Trophoblast cell (in vitro differentiated cells and primary cell): ENCODE results near the gene TNNI3K.

ENCODE experiments used
- DNase-seq, 2 donors: peaks; one replicate each; pipeline ENCODE4 v3.0.0-alpha.2; 2016
- H2AFZ ChIP-seq: 2 replicates; pipeline ENCODE4 v1.6.1; 2013; ENCODE audit warnings: low read length, moderate library complexity, mild to moderate bottlenecking; ENCODE audit not compliant: insufficient read depth, poor library complexity
- H2AK5ac ChIP-seq: 2 replicates; pipeline ENCODE4 v1.6.1; 2013; ENCODE audit warnings: mild to moderate bottlenecking, low read length
- H2BK120ac ChIP-seq: 2 replicates; pipeline ENCODE4 v1.6.1; 2013; ENCODE audit warnings: low read length, mild to moderate bottlenecking, moderate library complexity; ENCODE audit not compliant: insufficient read depth, poor library complexity
- H2BK12ac ChIP-seq: 2 replicates; pipeline ENCODE4 v1.6.1; 2013; ENCODE audit warnings: mild to moderate bottlenecking, low read length, moderate library complexity
- H2BK5ac ChIP-seq: 2 replicates; pipeline ENCODE4 v1.6.1; 2013; ENCODE audit warnings: low read length, low read depth, moderate library complexity, mild to moderate bottlenecking; ENCODE audit not compliant: poor library complexity
- H3K14ac ChIP-seq: 2 replicates; pipeline ENCODE4 v1.6.1; 2013; ENCODE audit warnings: mild to moderate bottlenecking, low read length
- H3K18ac ChIP-seq: 2 replicates; pipeline ENCODE4 v1.6.1; 2013; ENCODE audit warnings: mild to moderate bottlenecking, low read length
- H3K23ac ChIP-seq: 2 replicates; pipeline ENCODE4 v1.6.1; 2013; ENCODE audit warnings: low read length
- H3K27ac ChIP-seq: 2 replicates; pipeline ENCODE4 v1.5.1; 2013; ENCODE audit warnings: low read depth, mild to moderate bottlenecking, inconsistent platforms, low read length, moderate library complexity
- H3K27me3 ChIP-seq: 2 replicates; pipeline ENCODE4 v1.6.1; 2013; ENCODE audit warnings: inconsistent platforms, mild to moderate bottlenecking, low read length, moderate library complexity; ENCODE audit not compliant: insufficient read depth
- H3K36me3 ChIP-seq, 2 experiments: 1 replicate in 1 of 2; 2 replicates in 1 of 2; pipeline ENCODE4 v1.6.1; 2013; ENCODE audit warnings: low read length in 2 of 2, mild to moderate bottlenecking in 2 of 2, moderate library complexity in 1 of 2; ENCODE audit not compliant: insufficient read depth in 2 of 2, control insufficient read depth in 1 of 2
- H3K4ac ChIP-seq: 2 replicates; pipeline ENCODE4 v1.6.1; 2013; ENCODE audit warnings: low read depth, mild to moderate bottlenecking, low read length, moderate library complexity
- H3K4me1 ChIP-seq, 2 experiments: 1 replicate in 1 of 2; 2 replicates in 1 of 2; pipeline ENCODE4 v1.6.1; 2013; ENCODE audit warnings: low read length in 2 of 2, mild to moderate bottlenecking in 2 of 2, moderate library complexity in 1 of 2; ENCODE audit not compliant: insufficient read depth in 2 of 2, control insufficient read depth in 1 of 2
- H3K4me2 ChIP-seq: 2 replicates; pipeline ENCODE4 v1.6.1; 2013; ENCODE audit warnings: inconsistent platforms, mild to moderate bottlenecking, low read length, moderate library complexity
- H3K4me3 ChIP-seq: 2 replicates; pipeline ENCODE4 v1.5.1; 2013; ENCODE audit warnings: mild to moderate bottlenecking, low read depth, low read length, inconsistent platforms
- H3K79me1 ChIP-seq: one replicate; pipeline ENCODE4 v1.6.1; 2013; ENCODE audit warnings: low read length
- H3K79me2 ChIP-seq: 2 replicates; pipeline ENCODE4 v1.6.1; 2013; ENCODE audit warnings: low read length, mild to moderate bottlenecking; ENCODE audit not compliant: control insufficient read depth, insufficient read depth, poor library complexity
- H3K9ac ChIP-seq: 2 replicates; pipeline ENCODE4 v1.6.1; 2013; ENCODE audit warnings: mild to moderate bottlenecking, low read length
- H3K9me3 ChIP-seq: 2 replicates; pipeline ENCODE4 v1.6.1; 2013; ENCODE audit warnings: low read depth, mild to moderate bottlenecking, control low read depth, inconsistent platforms, low read length; ENCODE audit not compliant: insufficient read depth
- H4K12ac ChIP-seq: 2 replicates; pipeline ENCODE4 v1.6.1; 2013; ENCODE audit warnings: low read depth, mild to moderate bottlenecking, low read length, moderate library complexity
- H4K8ac ChIP-seq: 2 replicates; pipeline ENCODE4 v1.6.1; 2013; ENCODE audit warnings: low read depth, mild to moderate bottlenecking, low read length, moderate library complexity
- H4K91ac ChIP-seq: one replicate; pipeline ENCODE4 v1.6.1; 2013; ENCODE audit warnings: low read depth, mild to moderate bottlenecking, low read length, moderate library complexity
- WGBS: extraction: QIAGEN DNeasy Blood & Tissue Kit; methylation state at CpG from one replicate; pipeline ENCODE4 v1.1.7; 2013; ENCODE audit warnings: missing lambda C conversion rate; ENCODE audit not compliant: insufficient read length, insufficient coverage; ENCODE audit errors: extremely low coverage; 5-methylcytosine and 5-hydroxymethylcytosine counted together

The TNNI3K gene

GRCh38 chr1:74584185-74584584, 349.0 kb downstream of the TNNI3K start:
- Histone ChIP-seq H3K18ac (no peak overlapping the region), H3K4me3 (no peak overlapping the region), H3K4me1 (no peaks in the 10 kb centered on the region), H3K23ac (no peak overlapping the region), H3K36me3 (no peaks in the 10 kb centered on the region), H3K27me3 (no peaks in the 10 kb centered on the region), H2BK12ac (no peak overlapping the region), H4K91ac (no peak overlapping the region), H3K27ac (no peak overlapping the region), H2BK120ac (no peak overlapping the region), H3K14ac (no peak overlapping the region), H4K8ac (no peak overlapping the region), H3K79me1 (no peaks in the 10 kb centered on the region), H3K9me3 (no peaks in the 10 kb centered on the region), H3K9ac (no peak overlapping the region), H4K12ac (no peak overlapping the region), H3K4me2 (no peak overlapping the region), H3K79me2 (no peaks in the 10 kb centered on the region), H2AK5ac (no peak overlapping the region), H2BK5ac (no peak overlapping the region), H3K4ac (no peak overlapping the region), H2AFZ (no peak overlapping the region)
- WGBS = no CpG with 5 or more reads among the region's 2 CpGs
- DNase-seq = peak in 1 of 2 donors; percentile 17

GRCh38 chr1:74586253-74586897, 351.2 kb downstream of the TNNI3K start:
- Histone ChIP-seq H3K9ac (no peak overlapping the region), H2BK5ac (no peak overlapping the region), H3K9me3 (no peaks in the 10 kb centered on the region), H3K27me3 (no peaks in the 10 kb centered on the region), H2AK5ac (no peak overlapping the region), H4K91ac (no peak overlapping the region), H3K4me3 (no peak overlapping the region), H3K79me1 (no peaks in the 10 kb centered on the region), H3K14ac (no peak overlapping the region), H4K8ac (no peak overlapping the region), H3K18ac (no peak overlapping the region), H3K79me2 (no peaks in the 10 kb centered on the region), H3K4me2 (no peak overlapping the region), H3K4me1 (no peaks in the 10 kb centered on the region), H3K27ac (no peak overlapping the region), H2BK12ac (no peak overlapping the region), H4K12ac (no peak overlapping the region), H3K36me3 (no peaks in the 10 kb centered on the region), H2AFZ (no peak overlapping the region), H3K23ac (no peak overlapping the region), H2BK120ac (no peak overlapping the region), H3K4ac (no peak overlapping the region)
- WGBS = no CpG with 5 or more reads among the region's 4 CpGs
- DNase-seq = no peak

- DNase-seq = no peak
- no peaks in the 10 kb centered on the region for H3K27me3 ChIP-seq
- no peak overlapping the region for H2AK5ac ChIP-seq
- no peak overlapping the region for H3K18ac ChIP-seq
- no peak overlapping the region for H2BK120ac ChIP-seq
- H3K9me3 ChIP-seq = no peaks in the 10 kb centered on the region
- no peaks in the 10 kb centered on the region for H3K36me3 ChIP-seq
- no peak overlapping the region for H2AFZ ChIP-seq
- no peak overlapping the region for H3K14ac ChIP-seq
- H4K8ac ChIP-seq = no peak overlapping the region
- no peak overlapping the region for H2BK5ac ChIP-seq
- H4K12ac ChIP-seq = no peak overlapping the region
- H3K27ac ChIP-seq = no peak overlapping the region
- H3K4me2 ChIP-seq = no peak overlapping the region
- H3K9ac ChIP-seq = no peak overlapping the region
- no peaks in the 10 kb centered on the region for H3K4me1 ChIP-seq
- H3K4me3 ChIP-seq = no peak overlapping the region
- no peak overlapping the region for H4K91ac ChIP-seq
- no peaks in the 10 kb centered on the region for H3K79me1 ChIP-seq
- no peaks in the 10 kb centered on the region for H3K79me2 ChIP-seq
- H3K23ac ChIP-seq = no peak overlapping the region
- no CpG with 5 or more reads among the region's 2 CpGs for WGBS
- no peak overlapping the region for H2BK12ac ChIP-seq
- no peak overlapping the region for H3K4ac ChIP-seq
Measured at GRCh38 chr1:74587888-74588287, 352.7 kb downstream of the TNNI3K start.

- Histone ChIP-seq H3K4ac (no peak overlapping the region), H2AFZ (no peak overlapping the region), H3K4me3 (no peak overlapping the region), H2AK5ac (no peak overlapping the region), H3K79me1 (no peaks in the 10 kb centered on the region), H2BK12ac (no peak overlapping the region), H3K4me2 (no peak overlapping the region), H4K8ac (no peak overlapping the region), H3K14ac (no peak overlapping the region), H3K27me3 (no peaks in the 10 kb centered on the region), H3K4me1 (no peaks in the 10 kb centered on the region), H2BK120ac (no peak overlapping the region), H3K18ac (no peak overlapping the region), H3K9ac (no peak overlapping the region), H3K36me3 (no peaks in the 10 kb centered on the region), H3K79me2 (no peaks in the 10 kb centered on the region), H4K12ac (no peak overlapping the region), H3K23ac (no peak overlapping the region), H2BK5ac (no peak overlapping the region), H3K9me3 (no peaks in the 10 kb centered on the region), H4K91ac (no peak overlapping the region), H3K27ac (no peak overlapping the region)
- DNase-seq = no peak
- WGBS = no CpG with 5 or more reads among the region's 5 CpGs
Measured at GRCh38 chr1:74590288-74590687, 355.1 kb downstream of the TNNI3K start.
